Measurements from ENCODE around the gene ORC1. TPM values are rescaled to one million over a fixed set of nuclear protein-coding genes. Genes with fewer than 3 reads are reported as not detected.

The ORC1 gene
- total RNA-seq, 1 experiment from 2014 or later: 25.6 TPM

DNA sequence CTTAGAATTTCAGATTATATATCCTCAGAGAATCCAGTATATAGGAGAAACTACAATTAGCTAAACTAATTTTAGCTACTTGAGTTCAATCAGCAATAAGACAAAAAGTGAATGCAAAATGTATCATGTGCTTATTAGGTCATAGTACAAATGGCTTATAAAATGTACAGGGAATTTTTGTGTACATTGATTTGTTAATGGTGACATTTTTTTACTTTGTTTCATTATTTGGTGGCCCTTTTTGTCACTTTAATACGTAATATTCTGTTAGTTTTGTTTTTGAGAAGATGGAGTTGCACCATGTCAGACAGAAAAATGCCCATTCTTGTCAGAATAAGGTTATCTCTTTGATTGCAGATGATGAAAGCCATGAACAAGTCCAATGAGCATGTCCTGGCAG is 71.8 kb downstream of the ORC1 start:
- H3K9ac ChIP-seq (ENCODE audit: low read length): no peak overlapping the region
- no peak overlapping the region for H3K4me3 ChIP-seq (replicated peaks in 1 of 2; ENCODE audit: low read depth in 1 of 2, low read length in 2 of 2)
- CTCF ChIA-PET: no interaction called here
- no peak for TF ChIP-seq TCF7L2 (IDR thresholded peaks at IDR 0.05; ENCODE audit: borderline replicate concordance, extremely low read depth, insufficient read depth, insufficient read length)
- TF ChIP-seq POLR2AphosphoS5 (IDR thresholded peaks at IDR 0.05; ENCODE audit: low read depth, low read length): no peak
- no peak for TF ChIP-seq ZNF274 (IDR thresholded peaks at IDR 0.05; ENCODE audit: low read depth, low read length)
- TF ChIP-seq, protein P1, sequence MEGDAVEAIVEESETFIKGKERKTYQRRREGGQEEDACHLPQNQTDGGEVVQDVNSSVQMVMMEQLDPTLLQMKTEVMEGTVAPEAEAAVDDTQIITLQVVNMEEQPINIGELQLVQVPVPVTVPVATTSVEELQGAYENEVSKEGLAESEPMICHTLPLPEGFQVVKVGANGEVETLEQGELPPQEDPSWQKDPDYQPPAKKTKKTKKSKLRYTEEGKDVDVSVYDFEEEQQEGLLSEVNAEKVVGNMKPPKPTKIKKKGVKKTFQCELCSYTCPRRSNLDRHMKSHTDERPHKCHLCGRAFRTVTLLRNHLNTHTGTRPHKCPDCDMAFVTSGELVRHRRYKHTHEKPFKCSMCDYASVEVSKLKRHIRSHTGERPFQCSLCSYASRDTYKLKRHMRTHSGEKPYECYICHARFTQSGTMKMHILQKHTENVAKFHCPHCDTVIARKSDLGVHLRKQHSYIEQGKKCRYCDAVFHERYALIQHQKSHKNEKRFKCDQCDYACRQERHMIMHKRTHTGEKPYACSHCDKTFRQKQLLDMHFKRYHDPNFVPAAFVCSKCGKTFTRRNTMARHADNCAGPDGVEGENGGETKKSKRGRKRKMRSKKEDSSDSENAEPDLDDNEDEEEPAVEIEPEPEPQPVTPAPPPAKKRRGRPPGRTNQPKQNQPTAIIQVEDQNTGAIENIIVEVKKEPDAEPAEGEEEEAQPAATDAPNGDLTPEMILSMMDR (IDR thresholded peaks at IDR 0.05 in 2 of 3, conservative IDR thresholded peaks at IDR 0.05 in 1 of 3; ENCODE audit: borderline replicate concordance in 1 of 3, insufficient read depth in 1 of 3, low read depth in 2 of 3, low read length in 2 of 3): no peak
- no peak for TF ChIP-seq YY1 (IDR thresholded peaks at IDR 0.05; ENCODE audit: extremely low read depth, insufficient replicate concordance, low read depth, low read length)
- TF ChIP-seq, protein P2, sequence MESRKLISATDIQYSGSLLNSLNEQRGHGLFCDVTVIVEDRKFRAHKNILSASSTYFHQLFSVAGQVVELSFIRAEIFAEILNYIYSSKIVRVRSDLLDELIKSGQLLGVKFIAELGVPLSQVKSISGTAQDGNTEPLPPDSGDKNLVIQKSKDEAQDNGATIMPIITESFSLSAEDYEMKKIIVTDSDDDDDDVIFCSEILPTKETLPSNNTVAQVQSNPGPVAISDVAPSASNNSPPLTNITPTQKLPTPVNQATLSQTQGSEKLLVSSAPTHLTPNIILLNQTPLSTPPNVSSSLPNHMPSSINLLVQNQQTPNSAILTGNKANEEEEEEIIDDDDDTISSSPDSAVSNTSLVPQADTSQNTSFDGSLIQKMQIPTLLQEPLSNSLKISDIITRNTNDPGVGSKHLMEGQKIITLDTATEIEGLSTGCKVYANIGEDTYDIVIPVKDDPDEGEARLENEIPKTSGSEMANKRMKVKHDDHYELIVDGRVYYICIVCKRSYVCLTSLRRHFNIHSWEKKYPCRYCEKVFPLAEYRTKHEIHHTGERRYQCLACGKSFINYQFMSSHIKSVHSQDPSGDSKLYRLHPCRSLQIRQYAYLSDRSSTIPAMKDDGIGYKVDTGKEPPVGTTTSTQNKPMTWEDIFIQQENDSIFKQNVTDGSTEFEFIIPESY (IDR thresholded peaks at IDR 0.05; ENCODE audit: extremely low read depth, insufficient replicate concordance, low read length): no peak
- RAD21 ChIA-PET (ENCODE audit: low non-redundant PET in 1 of 2, low total read pairs in 2 of 2, uncharacterized antibody in 2 of 2, unreplicated experiment in 2 of 2): no interaction called here
- no peak for ATAC-seq
- no peaks in the 10 kb centered on the region for H3K79me2 ChIP-seq (ENCODE audit: insufficient read depth, low read length)
- no peak overlapping the region for H3K4me2 ChIP-seq (ENCODE audit: low read length)
- no peaks in the 10 kb centered on the region for H3K9me3 ChIP-seq (ENCODE audit: control insufficient read depth in 1 of 2, insufficient read depth in 1 of 2, low read depth in 1 of 2, low read length in 2 of 2)
- H2AFZ ChIP-seq (ENCODE audit: low read depth, low read length, poor library complexity, severe bottlenecking): no peak overlapping the region
- intact Hi-C loops (cut with micrococcal nuclease): no loop called here
- H3K27ac ChIP-seq (ENCODE audit: low read depth, low read length): no peak overlapping the region
- H3K27me3 ChIP-seq (ENCODE audit: insufficient read depth, low read length): no peaks in the 10 kb centered on the region
- no TSS peak for BruUV-seq (replicated peaks)
- POLR2A ChIA-PET: no interaction called here
- no peak for DNase-seq (ENCODE audit: low read depth, low spot score)
- H3K4me1 ChIP-seq (ENCODE audit: control insufficient read depth in 1 of 2, insufficient read depth in 2 of 2, low read length in 2 of 2): no peaks in the 10 kb centered on the region
- no peaks in the 10 kb centered on the region for H3K9me2 ChIP-seq (ENCODE audit: insufficient read depth)
- no peaks in the 10 kb centered on the region for H3K36me3 ChIP-seq (ENCODE audit: control insufficient read depth in 1 of 2, insufficient read depth in 2 of 2, low read length in 2 of 2)
- no peaks in the 10 kb centered on the region for H4K20me1 ChIP-seq (ENCODE audit: insufficient read depth)

All from HCT116 (cell line).